Stimulated activated CD4-positive, alpha-beta T cell treated with anti-CD3 and anti-CD28 coated beads, Interleukin-2, amount 100 ng/mL, for 4 hours (primary cell): ENCODE data around the gene ACVR1B.

ENCODE experiments used
- DNase-seq: peaks from one replicate; pipeline ENCODE4 v3.0.0-alpha.2; 2020; ENCODE audit warnings: low read depth

ACVR1B gene

DNA sequence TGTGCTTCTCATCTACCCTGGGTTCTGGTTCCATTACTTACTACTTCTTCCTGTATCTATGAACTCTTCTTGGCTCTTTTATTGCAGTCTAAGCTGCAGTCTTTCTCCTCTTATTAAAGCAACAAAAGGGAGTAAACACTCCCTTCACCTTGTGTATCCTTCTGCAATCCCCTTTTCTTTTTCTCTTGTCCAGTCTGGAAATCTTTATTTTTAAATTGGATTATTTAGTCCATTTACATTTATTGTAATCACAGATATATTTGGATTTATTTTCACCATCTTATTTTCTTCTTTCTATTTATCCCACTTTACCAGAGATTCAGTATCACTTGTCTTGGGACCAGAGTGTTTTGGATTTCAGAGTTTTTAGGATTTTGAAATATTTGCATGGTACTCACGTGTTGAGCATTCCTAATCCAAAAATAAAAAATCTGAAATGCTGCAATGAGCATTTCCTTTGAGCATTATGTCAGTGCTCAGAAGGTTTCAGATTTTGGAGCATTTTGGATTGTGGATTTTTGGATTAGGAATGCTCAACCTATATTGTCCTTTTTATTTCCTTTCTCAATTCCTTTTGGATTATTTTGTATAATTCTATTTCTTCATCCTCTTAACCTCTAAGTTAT is 6.8 kb upstream of the ACVR1B start:
- no peak for DNase-seq

DNA sequence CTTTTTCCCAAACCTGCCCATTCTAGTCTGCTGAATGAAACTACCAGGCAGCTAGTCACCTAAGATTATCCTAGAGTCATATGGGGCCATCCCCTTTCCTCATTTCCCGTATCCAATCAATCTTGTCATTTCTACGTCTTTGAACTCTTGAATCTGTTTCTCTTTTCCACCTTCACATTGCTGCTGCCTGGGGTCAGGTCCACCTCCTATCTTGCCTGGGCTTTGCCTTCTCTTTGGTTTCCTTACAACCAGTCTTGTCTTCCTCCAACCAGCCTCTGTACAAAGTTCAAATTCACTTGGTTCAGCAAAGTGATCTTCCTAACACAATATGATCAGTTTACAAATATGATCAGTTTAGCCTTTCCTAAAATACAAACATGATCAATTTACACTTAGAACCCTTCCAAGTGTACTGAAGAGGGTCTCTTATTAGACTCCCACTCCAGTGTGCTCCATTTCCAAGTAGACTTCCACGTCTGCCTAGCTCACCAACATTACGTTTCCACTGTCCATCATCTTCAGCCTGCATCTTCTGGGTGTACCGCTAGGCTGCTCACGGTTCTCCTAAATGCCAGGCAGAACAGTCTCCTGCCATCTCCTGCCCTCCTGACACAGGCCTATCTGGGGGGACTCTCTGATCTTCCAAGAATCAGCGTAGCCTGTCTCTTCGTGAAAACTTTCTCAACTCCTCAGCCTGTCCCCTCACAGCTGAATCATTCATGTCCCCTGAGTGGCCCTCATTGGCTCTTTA is 4.1 kb upstream of the ACVR1B start:
- DNase-seq: no peak

DNA sequence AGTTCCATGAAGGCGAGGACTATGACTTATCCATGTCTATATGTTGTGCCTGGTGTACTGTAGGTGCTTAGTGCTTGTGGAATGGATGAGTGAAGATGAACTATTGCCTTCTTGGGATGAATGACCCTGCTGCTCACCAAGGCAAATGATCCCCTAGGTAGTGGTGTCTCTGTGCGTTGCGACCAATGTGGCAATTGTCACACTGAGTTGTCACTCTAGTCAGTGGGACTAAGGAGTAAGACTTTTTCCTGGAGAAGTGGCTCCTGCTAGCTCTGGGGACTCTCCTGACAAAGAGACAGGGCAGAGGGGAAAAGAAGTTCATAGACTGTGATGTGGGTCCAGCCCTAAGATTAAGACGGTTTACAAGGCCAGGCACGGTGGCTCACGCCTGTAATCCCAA is 3.4 kb upstream of the ACVR1B start:
- DNase-seq: no peak

DNA sequence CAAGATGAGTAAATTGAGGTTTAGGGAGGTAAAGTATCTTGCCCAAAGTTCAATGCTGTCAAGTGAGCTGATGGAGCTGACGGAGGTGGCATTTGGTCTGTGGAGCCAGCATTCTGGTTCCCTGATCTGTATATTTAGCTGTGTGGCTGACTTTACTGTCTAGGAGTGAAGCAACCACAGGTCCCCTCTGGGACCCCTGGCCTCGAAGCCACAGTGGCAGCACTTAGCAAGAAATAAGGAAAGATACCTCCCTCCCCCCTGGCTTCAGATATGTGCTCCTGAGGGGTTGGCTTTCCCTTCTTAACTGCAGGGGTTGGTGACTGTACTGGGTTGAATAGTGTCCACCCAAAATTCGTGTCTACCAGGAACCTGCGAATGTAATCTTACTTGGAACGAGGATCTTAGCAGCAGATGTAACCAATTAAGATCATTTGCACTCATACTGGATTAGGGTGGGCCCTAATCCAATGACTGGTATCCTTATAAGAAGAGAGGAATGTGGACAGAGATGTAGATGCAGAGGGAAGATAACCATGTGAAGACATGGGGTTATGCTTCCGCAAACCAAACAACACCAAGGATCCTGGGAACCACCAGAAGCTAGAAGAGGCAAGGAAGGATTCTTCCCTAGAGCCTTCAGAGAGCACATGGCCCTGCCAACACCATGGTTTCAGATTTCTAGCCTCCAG is 2.0 kb upstream of the ACVR1B start:
- no peak for DNase-seq

DNA sequence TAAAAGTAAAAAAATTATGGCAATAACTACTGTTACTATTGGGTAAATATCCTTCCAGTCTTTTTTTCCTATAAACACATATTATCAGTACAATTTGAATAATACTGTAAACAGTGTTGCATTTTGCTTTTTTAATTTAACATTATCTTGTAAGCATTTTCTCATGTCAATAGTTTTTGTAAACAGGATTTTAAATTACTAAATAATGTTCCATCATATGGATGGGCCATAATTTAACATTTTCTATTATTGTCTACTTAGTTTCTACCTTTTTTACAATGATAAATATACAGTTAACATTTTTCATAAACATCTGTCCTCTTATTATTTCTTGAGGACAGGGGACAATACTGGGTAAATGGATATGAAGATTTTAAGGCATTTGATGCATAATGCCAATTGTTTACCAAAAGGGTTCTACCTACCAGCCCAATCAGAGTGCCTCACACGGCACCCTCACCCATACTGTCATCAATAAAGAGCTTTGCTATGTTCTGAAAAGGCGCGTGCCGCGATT is 759 bp upstream of the ACVR1B start:
- DNase-seq: no peak

DNA sequence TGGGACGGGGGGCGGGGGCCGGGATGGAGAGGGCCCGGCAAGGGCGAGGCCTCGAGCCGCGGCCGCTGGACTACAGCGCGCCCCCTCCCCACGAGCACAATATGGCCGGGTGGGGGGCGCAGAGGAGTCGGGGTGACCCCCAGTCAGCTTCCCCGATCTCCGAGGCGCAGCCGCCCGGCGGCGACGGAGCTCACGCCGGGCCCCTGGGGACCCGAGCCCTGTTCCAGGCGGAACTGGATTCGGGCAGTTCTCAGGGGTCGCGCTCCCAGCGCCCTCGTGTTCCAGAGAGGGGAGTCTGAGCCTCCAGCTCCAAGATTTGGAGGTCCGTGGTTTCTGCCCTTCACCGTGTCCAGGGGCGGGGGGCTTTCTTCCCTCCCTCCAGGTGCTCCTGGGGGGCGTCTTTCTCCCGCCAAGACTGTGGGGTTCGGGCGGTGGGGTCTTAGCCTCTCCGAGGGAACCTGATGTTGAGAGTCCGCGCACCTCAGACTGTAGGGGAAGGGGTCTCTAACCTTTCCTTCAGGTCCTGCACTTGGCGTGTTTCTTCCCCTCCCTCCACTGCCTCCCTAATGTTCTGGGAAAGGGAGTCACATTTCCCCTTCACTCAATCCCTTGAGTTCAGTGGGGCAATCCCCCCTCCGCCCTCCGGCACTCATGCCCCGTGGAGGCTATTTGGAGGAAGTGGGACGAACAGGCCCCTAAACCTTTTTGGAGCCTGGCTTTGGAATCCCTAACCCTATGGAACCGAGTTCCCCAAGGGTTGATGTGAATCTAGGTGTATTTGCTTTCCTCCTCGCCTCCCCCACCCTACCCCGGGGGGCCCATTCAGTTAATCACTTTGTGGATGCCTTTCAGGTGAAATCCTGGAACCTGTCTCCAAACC is 584 bp downstream of the ACVR1B start:
- no peak for DNase-seq

DNA sequence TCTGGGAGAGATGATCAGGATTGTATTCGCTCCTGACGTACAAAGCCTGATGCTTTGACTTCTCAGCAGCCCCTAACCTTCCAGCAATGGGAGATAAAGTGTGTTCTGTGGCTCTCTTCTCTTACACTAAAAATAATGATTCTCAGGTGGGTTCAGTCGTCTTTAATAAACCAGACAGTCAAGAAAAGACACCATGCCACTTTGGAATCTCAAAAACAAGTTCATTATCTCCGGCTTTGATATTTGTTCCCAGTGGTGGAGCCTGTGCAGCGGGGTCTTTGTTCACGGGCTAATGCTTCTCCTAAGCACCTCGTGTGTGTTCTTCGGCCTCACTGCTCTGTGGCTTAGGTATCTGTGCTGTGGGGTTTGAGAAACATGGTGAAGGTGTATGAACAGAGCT is 1.6 kb downstream of the ACVR1B start:
- no peak for DNase-seq

DNA sequence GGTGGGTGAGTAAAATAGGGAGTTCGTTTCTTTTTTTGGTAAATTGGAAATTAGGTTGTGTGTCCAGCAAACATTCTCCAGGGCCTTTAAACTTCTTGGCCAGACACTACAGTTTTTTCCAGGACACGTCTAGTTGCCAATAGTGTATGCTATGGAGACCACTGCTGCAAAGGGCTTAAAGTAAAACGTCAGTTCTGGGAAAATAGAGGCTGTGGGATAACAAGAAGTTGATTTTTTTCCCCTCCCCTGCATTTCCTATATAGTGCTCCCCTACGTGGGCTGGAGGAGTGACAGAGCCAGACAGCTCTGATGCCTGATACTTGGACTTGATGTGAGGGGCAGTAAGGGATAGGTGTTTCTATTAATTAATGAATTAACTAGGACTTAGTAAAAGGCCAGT is 2.4 kb downstream of the ACVR1B start:
- no peak for DNase-seq

DNA sequence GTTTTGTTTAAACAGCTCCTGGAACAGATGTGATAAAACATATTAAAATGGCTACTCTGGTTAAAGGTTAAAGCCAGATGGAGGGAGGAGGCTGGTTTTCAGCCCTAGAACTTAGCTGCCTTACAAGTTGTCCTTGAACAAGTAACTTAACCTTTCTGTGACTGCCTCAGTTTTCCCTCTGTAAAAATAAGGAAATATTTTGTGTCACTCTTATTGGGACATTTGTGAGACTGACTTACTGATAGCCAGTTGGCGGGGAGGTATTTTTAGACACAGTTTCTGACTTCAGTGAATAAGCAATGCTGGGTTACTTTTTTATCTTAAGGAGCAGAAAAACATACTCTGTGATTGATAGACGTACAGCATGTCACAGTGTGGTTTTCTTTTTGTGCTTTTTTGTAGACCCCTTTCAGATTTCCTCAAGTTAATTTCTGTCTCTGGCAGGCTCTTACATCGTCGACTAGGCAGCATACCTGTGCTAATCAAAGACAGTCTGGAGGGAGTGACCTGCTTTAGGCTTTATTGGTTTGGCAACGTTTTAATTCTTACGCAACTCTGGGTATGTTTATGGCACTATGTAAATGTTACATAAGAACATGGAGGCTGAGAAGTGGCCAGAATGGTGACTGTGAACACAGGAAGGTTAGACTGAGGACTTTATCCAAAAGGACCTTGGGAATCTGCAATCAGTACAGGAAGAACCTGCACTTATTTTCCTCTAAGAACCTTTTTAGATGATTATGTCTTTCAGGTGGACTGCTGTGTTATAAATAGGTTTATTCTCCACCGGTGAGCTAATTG is 3.3 kb downstream of the ACVR1B start:
- DNase-seq: no peak

DNA sequence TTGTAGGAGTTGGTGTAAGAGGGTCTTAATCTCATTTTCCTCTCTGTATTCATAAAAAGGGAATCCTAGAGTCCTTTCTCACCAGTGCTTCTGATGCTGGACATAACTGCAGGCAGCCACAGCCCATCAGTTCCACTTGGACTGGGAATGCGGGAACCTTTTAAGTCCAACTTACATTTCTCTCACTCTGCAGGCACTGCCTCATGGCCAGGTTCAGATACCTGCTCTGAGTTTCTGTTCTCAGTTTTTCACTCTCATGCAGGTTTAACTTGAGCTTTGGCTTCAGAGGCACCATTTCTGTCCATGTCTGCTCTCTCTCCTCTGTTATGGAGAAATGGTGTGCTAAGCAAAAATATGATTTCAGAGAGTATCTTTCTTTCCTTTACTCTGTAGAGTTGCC is 4.2 kb downstream of the ACVR1B start:
- DNase-seq: no peak

DNA sequence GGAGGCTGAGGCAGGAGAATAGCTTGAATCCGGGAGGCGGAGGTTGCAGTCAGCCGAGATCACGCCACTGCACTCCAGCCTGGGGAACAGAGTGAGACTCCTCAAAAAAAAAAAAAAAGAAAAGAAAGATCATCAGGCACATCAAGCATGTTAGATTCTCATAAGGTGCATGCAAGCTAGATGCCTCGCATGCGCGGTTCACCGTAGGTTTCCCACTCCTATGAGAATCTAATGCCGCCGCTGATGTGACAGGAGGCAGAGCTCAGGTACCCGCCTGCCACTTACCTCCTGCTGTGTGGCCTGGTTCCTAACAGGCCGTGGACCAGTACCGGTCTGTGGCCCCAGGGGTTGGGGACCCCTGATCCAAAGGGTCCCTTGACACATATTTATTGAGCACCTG is 7.0 kb downstream of the ACVR1B start:
- no peak for DNase-seq

DNA sequence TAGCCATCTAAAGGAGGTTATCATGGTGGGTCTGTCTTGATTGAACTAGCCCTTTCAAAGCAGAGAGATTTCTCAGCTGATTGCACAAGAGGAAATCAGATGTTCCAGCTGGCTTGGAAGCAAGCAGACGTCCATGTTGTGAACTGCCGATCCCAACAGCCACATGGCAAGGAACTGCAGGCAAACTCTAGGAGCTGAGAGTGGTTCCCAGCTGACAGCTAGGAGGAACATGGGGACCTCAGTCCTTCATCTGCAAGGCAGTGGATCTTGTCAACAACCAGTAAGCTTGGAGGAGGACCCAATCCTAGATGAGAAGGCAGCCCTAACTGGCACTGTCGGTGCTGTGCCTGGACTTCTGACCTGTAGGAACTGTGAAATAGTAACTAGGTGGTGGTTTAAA is 7.7 kb downstream of the ACVR1B start:
- DNase-seq: no peak

DNA sequence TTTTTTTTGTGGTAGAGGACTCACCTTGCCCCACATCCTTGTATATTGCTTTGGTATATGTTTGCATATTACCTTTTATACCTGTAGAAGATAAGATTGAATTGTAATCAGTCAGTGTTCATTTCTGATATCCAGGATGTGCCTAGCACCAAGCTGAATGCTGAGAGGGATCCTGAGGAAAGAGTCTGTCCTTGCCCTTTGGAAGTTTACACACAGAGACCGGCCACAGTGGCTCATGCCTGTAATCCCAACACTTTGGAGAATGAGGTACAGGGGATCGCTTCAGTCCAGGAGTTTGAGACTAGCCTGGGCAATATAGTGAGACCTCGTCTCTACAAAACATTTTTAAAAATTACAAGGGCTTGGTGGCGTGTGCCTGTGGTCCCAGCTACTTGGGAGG is 8.4 kb downstream of the ACVR1B start:
- no peak for DNase-seq

DNA sequence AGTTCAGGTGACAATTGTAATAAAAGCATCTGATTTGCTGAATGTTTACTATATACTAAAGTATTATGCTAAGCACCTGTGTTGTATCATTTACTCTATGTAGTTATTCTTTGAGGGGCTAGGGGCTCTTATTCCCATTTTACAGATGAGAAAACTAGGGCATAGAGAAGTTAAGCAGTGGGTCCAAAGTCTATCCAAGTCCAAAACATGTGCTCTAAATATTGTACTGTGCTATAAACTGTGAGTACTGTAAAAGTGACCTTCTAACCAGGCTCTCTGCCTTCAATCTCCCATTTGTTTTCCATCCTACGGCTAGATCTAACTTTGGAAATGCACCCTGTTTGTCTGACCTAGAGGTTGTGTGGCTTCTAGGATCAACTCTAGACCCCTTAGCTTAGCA is 9.0 kb downstream of the ACVR1B start:
- DNase-seq: no peak

DNA sequence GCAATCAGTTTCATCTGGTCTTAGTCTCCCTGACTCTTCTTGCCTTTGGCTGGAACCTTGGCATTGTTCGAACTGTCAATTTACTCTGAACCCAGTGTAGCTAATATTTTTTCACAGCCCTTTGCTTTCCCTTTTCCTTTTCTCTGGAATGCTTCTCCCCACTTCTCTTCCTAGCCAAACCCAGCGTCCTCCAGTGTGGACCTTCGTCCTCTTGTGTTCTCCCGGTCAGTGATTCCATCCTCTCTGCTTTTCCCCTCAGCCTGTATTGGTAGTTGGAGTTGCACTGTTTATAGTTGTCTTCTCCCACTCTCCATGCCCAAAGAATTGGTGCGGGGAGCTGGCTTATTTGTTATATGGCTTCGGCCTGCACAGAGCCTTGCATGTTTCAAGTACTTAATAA is 9.4 kb downstream of the ACVR1B start:
- DNase-seq: no peak

DNA sequence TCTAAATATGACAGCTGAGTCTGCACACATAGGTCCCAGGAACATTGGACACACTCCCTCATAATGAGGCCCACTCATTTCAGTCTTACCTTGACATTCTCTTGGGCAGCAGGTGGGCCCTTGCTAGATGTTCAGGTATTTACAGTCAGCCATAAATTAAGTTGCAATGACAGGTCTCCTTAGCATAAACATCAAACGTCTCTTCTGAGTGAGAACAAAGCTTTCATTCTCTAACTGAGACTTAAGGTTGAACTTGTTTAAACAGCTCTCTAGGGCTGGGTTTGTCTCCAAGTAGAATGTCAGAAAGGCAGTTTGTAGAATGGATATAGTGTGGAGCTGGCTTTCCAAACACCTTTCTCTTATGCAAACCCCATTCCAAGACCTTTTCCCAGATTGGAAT is 10.3 kb downstream of the ACVR1B start:
- DNase-seq: no peak

DNA sequence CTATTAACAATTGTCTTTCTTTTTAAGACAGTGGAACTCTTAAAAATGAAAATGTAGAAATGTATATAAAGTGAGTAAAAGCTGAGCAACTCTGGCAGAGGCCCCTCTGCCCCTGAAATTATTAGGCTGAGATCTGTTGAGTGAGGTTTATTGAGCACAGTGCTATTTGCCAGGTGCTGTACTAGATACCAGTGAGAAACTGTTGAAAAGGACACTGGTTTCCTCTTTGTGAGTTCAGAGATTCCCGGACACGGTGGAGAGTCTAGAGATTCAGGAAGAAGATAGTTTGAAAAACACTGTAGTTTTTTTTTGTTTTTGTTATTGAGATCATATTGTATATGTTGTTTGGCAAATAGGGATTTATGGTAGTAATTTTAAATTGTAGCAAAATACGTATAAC is 11.2 kb downstream of the ACVR1B start:
- DNase-seq: no peak

DNA sequence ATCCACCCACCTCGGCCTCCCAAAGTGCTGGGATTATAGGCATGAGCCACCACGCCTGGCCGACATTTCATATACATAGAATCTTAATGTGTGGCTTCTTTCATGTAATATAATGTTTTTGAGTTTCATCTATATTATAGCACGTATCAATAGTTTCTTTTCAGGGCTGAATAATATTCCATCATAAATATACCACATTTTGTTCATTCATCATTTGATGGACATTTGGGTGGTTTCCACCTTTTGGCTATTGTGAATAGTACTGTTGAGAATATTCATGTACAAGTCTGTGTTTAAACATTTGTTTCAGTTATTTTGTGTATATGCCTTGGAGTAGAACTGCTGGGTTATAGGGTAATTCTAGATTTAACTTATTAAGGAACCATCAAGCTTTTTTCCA is 12.0 kb downstream of the ACVR1B start:
- no peak for DNase-seq

DNA sequence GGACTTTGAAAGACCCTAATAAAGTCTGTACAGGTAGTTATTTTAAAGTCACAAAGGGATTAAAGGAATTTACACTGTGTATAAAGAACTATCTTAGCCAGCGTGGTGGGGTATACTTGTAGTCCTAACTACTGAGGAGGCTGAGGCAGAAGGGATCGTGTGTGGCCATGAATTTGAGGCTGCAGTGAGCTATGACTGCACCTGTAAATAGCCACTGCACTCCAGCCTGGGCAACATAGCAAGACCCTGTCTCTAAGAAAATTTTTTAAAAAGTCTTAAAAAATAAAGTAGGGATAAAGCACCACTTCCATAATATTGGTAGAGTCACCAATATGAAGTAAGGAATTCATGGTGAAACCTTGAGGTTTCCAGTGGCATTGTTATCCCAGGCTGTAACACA is 18.1 kb downstream of the ACVR1B start:
- no peak for DNase-seq

DNA sequence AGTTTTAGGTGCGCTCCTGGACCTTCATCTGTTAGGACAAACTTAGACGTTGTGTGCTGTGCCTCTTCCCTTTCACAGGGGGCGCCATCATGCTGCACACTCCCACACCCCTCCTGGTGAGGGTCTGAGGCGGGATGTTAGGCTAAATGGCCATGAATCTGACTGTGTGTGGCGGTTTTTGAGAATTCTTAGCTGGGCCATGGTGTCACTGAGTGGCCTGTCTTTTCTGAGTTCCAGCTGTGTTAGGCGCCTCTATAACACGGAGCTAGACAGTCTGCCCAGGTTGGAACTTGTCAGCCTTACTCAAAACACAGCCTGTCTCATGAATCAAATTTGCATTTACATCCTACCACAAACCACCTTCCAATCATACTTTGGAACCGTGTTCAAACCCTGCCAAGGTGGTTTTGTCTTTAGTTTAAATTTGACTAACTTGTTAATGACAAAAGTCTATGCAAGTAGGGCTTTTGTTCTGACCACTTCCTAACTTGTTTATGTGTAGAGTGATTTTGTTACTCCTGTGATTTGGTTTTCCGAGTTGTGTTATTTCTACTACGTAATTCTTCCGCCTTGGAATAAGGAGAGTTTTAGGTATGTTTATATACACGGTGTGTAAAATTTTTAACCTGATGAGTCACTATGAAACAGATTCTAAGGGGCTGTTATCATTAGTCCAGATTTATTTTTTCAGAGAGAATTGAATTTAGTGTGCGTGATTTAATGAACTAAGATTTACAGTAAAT is 19.6 kb downstream of the ACVR1B start:
- DNase-seq: no peak
